Ishikawa (cell line): ENCODE results near the gene DMWD.

Source experiments
- CEBPB ChIP-seq: IDR thresholded peaks from 2 replicates; pipeline ENCODE4 v1.6.1; 2012
- CREB1 ChIP-seq: IDR thresholded peaks from 2 replicates; pipeline ENCODE4 v1.6.1; 2012; ENCODE audit warnings: low read depth
- EGR1 ChIP-seq: IDR thresholded peaks from 2 replicates; pipeline ENCODE4 v1.6.1; 2012
- EP300 ChIP-seq: IDR thresholded peaks from 2 replicates; pipeline ENCODE4 v1.6.1; 2012; ENCODE audit warnings: borderline replicate concordance
- FOXM1 ChIP-seq: IDR thresholded peaks from 2 replicates; pipeline ENCODE4 v1.6.1; 2012; ENCODE audit warnings: low read depth, borderline replicate concordance
- MAX ChIP-seq: IDR thresholded peaks from 2 replicates; pipeline ENCODE4 v1.6.1; 2012
- NFIC ChIP-seq: IDR thresholded peaks from 2 replicates; pipeline ENCODE4 v1.6.1; 2012
- RAD21 ChIP-seq: IDR thresholded peaks from 2 replicates; pipeline ENCODE4 v1.6.1; 2012; ENCODE audit warnings: low read depth
- REST ChIP-seq: IDR thresholded peaks from 2 replicates; pipeline ENCODE4 v1.6.1; 2012; ENCODE audit warnings: low read depth, mild to moderate bottlenecking
- TAF1 ChIP-seq: IDR thresholded peaks from 2 replicates; pipeline ENCODE4 v1.6.1; 2012; ENCODE audit warnings: low read depth, mild to moderate bottlenecking
- TCF12 ChIP-seq: IDR thresholded peaks from 2 replicates; pipeline ENCODE4 v1.6.1; 2012; ENCODE audit warnings: low read depth
- TEAD4 ChIP-seq: IDR thresholded peaks from 2 replicates; pipeline ENCODE4 v1.6.1; 2012
- USF1 ChIP-seq: IDR thresholded peaks from 2 replicates; pipeline ENCODE4 v1.6.1; 2012
- YY1 ChIP-seq: IDR thresholded peaks from 2 replicates; pipeline ENCODE4 v1.6.1; 2012; ENCODE audit warnings: low read depth
- ZBTB7A ChIP-seq: IDR thresholded peaks from 2 replicates; pipeline ENCODE4 v1.6.1; 2012; ENCODE audit warnings: low read depth

Gene DMWD

GRCh38 chr19:45790942-45791341, 1.7 kb downstream of the DMWD start:
- TF ChIP-seq NFIC, result no peak

- TF ChIP-seq REST, result no peak
- no peak for TF ChIP-seq RAD21
- TF ChIP-seq USF1, result no peak
- TF ChIP-seq TCF12, result no peak
Measured at GRCh38 chr19:45789035-45789786, 3.4 kb downstream of the DMWD start.

GRCh38 chr19:45786533-45786894, 6.1 kb downstream of the DMWD start:
- TF ChIP-seq ZBTB7A, result no peak
- TF ChIP-seq FOXM1, result no peak
- TF ChIP-seq REST, result no peak
- no peak for TF ChIP-seq TEAD4
- TF ChIP-seq USF1, result no peak
- TF ChIP-seq CREB1, result no peak
- no peak for TF ChIP-seq TAF1
- no peak for TF ChIP-seq CEBPB
- no peak for TF ChIP-seq NFIC
- TF ChIP-seq RAD21, result no peak
- no peak for TF ChIP-seq EP300
- TF ChIP-seq TCF12, result no peak
- no peak for TF ChIP-seq YY1
- TF ChIP-seq MAX, result no peak

GRCh38 chr19:45785781-45786532, 6.7 kb downstream of the DMWD start:
- TF ChIP-seq TEAD4, result no peak
- no peak for TF ChIP-seq CREB1
- TF ChIP-seq TCF12, result no peak
- TF ChIP-seq REST, result no peak
- no peak for TF ChIP-seq CEBPB
- no peak for TF ChIP-seq RAD21
- no peak for TF ChIP-seq ZBTB7A
- TF ChIP-seq NFIC, result no peak
- TF ChIP-seq EGR1, result no peak

GRCh38 chr19:45785097-45785496, 7.5 kb downstream of the DMWD start:
- TF ChIP-seq NFIC (no peak), MAX (no peak), CEBPB (no peak), REST (no peak), CREB1 (no peak), EGR1 (no peak), YY1 (no peak), TEAD4 (no peak), TAF1 (no peak), ZBTB7A (no peak), RAD21 (no peak), USF1 (no peak), TCF12 (no peak), FOXM1 (no peak), EP300 (no peak)
